Kidney tubule cell (primary cell): ENCODE results near the gene TRAPPC10.

Experiments used
- DNase-seq: peaks from one replicate; pipeline ENCODE4 v3.0.0-alpha.2; 2018; ENCODE audit warnings: low spot score

TRAPPC10 gene

GRCh38 chr21:44065428-44065827, 53.3 kb downstream of the TRAPPC10 start:
- peak; percentile 25 for DNase-seq

GRCh38 chr21:44066116-44066515, 54.0 kb downstream of the TRAPPC10 start:
- no peak for DNase-seq

- DNase-seq = peak; percentile 22
Measured at GRCh38 chr21:44067011-44067839, 55.1 kb downstream of the TRAPPC10 start.

DNA sequence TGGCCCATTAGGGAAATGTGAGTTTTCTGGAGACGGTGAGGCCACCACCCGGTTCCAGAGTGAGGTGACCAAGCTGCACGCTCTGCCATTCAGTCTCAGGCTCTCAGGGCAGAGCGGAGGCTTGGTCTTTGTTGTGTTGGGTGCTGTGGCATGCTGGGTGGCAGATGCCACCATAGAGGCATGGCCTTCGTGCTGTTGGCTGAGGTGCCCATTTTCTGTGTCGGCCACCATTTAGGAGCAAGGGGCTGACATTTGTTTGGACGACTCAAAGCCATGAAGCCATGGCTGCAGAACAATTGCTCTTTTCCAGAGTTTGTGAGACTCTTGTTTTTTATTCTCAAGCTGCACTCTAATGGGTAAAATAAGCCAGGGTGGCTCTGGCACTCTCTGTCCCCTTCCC, 58.3 kb downstream of the TRAPPC10 start:
- no peak for DNase-seq

GRCh38 chr21:44071359-44072104, 59.4 kb downstream of the TRAPPC10 start:
- DNase-seq = no peak

DNA sequence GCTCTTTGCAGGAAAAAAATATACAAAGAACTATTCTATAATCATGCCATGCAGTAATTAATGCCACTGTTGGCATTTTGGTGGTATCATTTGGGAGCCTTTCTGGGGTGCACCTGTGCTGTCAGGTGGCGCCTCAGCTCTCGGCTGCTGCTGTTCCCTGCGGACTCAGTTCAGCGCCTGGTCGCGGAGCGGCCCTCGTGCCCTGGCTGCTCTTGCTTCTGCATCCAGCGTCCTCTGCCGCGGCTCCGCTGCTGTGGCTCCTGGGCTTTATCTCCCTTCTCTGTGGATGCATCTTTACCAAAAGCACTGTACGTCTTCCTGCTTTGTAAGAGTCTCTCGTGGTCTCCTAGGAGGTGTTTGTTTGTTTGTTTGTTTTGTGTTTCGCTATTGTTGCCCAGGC, 60.0 kb downstream of the TRAPPC10 start:
- DNase-seq = no peak

DNA sequence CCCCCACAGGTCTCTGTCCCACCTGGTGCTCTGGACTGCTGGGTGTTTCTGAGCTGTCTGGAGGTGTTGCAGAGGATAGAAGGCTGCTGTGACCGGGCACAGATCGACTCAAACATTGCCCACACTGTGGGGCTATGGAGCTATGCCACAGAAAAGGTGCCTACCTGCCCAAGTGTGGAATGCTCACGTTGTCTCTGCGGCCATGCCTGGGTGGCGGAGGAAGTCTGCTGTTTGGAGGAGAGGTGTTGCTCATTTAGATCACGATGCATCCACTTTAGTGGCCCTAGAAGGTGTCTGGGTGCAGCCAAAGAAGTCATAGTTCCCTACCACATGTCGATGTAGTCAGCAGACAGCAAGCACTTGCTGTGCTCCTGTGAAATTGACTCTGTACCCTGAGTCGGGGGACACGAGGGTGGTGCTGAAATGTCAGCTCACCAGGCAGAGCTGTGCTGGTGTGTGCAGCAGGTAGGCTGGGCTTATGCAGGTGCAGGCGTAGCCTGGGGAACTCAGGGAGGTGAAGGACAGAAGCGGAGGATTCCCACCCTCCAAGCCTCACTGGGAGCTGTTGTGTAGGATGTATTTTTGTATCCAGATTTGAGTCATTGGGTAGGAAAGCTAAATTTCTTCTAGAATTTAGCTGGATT, 62.3 kb downstream of the TRAPPC10 start:
- no peak for DNase-seq

GRCh38 chr21:44076316-44076715, 64.2 kb downstream of the TRAPPC10 start:
- no peak for DNase-seq

GRCh38 chr21:44078411-44078981, 66.4 kb downstream of the TRAPPC10 start:
- no peak for DNase-seq

GRCh38 chr21:44079446-44079845, 67.3 kb downstream of the TRAPPC10 start:
- DNase-seq = no peak

GRCh38 chr21:44079846-44080245, 67.7 kb downstream of the TRAPPC10 start:
- DNase-seq = no peak

DNA sequence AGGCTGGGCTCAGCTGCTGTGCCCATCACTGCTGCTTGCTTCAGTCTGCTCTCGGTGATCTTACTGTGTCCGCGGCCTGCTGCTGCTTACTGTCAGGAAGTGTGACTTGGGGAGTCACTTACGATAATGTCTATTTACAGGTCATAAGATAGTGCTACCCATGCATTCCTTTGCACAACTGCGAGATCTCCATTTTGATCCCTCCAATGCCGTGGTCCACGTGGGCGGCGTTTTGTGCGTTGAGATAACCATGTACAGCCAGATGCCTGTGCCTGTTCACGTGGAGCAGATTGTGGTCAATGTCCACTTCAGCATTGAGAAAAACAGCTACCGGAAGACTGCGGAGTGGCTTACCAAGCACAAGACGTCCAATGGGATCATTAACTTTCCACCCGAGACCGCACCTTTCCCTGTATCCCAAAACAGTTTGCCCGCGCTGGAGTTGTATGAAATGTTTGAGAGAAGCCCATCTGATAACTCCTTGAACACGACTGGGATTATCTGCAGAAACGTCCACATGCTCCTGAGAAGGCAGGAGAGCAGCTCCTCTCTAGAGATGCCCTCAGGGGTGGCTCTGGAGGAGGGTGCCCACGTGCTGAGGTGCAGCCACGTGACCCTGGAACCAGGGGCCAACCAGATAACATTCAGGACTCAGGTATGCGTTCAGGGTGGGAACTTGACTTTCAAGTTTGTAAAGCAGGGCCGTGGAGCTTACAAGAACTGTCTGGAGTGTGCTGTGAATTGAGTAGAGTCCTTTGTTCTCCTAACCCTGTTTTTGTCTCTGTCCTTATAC, 70.7 kb downstream of the TRAPPC10 start:
- peak; percentile 47 for DNase-seq

DNA sequence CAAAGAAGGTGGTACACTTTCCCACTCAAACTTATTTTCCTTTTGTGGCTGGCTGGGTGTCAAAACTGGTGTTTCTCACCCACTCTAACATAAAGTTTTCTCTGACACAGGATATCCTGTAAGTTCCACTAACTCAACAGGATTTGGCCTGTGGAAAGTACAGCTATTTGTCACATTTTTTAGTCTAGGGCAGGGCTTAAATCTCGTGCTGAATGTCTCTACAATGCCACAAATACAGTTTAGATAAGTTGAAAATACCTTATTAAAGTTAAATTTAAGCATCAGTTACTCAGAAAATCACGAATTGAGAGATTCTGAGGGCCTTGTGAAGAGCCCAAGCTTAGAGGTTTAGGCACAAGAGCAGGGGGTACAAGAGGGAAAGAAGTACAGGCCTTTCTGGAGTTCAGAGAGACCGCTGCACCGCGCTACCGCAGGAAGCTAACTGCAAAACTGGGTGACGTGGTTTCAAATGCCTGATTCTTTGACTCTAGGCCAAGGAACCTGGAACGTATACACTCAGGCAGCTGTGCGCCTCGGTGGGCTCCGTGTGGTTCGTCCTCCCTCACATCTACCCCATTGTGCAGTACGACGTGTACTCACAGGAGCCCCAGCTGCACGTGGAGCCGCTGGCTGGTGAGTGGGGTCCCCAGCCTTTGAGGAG, 71.7 kb downstream of the TRAPPC10 start:
- no peak for DNase-seq

GRCh38 chr21:44084496-44085241, 72.6 kb downstream of the TRAPPC10 start:
- no peak for DNase-seq

DNA sequence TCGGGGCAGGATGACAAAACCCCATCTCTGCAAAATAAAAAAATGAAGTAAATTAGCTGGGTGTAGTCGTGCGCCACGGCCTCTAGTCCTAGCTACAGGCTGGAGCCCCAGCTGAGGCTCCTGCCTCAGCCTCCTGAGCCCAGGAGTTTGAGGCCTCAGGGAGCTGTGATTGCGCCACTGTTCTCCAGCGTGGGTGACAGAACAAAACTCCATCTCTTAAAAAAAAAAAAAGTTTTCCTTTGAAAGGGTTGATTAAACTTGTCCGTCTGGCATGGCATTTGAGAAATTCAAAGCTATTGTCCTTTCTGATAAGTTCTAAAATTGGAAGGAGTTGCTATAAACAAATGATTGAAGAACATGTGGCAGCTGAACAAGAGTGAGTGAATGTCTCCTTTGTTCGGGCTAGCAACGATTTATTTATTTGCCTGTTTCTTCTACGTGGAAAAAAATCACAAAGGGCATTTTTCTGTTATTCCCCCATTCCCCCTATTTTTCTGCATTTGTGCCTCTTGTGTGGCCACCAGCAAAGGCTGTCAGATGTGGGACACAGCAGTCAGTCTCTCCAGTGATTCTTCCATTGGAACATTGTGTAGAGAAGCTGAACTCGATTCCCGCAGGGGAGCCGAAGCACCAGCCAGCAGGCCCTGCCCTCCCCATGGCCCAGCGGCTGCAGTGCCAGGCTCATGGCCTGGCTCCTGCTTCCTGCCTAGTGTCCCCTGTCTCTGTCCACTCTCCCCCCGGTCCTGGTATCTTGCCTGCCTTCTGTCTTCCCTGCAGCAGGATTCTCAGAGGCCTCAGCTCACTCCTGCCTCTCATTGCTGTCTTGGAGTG, 73.6 kb downstream of the TRAPPC10 start:
- no peak for DNase-seq

GRCh38 chr21:44086636-44087425, 74.7 kb downstream of the TRAPPC10 start:
- DNase-seq = no peak

- no peak for DNase-seq
Measured at GRCh38 chr21:44087426-44088400, 75.6 kb downstream of the TRAPPC10 start.
